ENCODE results near the gene NUP54. TPM values are rescaled to one million over a fixed set of nuclear protein-coding genes. Genes with fewer than 3 reads are reported as not detected.

NUP54 gene
- polyA plus RNA-seq (ENCODE audit: insufficient read length in 4 of 4), result 10 to 100 TPM; 61.7 to 97.9 (median 78.8) TPM

DNA sequence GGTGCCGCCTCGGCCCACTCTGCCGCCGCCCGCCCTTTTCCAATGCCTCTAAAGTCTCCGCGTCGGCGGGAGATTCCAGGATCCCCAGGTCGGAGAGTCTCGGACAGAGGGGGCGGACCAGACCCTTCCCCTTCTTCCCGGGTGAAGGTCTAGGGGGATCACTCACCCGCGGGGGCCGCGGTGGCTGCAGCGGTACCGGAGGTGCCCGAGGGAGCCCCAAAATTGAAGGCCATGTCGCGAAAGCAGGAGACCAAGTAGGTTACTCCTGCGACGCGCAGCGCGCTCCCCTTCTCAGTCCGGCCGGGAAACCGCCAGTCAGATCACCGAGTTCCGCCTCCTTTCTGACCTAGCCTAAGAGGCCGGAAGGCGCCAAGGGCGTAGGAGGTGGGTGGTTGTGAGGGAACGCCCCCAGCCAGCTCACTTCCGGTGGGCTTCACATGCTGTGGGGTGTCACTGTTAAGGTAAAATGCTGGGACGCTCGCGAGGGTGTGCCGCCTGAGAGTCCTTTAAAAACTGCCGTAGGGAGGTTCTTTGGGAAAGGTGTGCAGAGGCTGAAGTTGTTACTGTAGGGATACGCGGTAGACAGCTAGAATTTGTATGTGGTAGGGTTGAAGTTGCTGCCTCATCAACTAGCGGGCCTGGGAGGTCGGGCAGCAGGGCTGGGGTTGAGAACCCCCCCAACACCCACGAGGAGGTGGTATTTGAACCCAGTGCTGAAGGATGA lies at the start of gene NUP54:
Gene NUP54, minus strand, starts transcription at position 256 of the 724 bp plus-strand sequence. Its CDS starts 23 bp downstream, at position 233.
- DNase-seq (ENCODE audit: low read depth in 4 of 4, low spot score in 2 of 4), result peak; percentile 84 to 94 (median 92)

DNA sequence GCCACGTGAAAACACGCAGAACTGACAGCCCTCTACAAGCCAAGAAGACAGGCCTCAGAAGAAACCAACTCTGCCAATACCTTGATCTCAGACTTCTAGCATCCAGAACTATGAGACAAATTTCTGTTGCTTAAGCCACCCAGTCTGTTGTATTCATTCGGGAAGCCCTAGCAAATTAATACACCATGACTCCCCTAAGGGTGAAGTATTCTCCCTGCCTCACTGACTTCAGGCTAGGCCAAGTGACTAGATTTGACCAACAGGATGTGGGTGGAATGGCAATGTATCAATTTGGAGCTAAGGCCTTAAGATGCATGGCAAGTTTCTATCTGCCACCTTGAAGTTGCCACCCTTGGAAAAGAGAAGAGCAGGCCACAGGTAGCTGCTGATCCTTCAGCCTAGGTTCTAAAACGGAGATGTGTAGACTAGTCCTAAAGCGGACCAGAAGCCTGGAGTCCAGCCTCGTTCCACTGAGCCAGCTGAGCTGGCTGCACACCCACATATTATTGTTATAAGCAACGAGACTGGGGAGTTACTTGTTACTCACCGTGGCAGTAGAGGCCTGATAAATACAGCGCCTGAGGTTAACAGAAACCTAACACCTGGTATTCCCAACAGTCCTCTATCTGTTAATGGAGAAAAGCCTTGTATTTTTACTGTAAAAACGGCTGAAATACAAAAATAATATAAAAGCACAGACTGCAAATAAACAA lies 49.0 kb upstream of the NUP54 start:
- no peak for DNase-seq (ENCODE audit: low read depth in 4 of 4, low spot score in 2 of 4)

DNA sequence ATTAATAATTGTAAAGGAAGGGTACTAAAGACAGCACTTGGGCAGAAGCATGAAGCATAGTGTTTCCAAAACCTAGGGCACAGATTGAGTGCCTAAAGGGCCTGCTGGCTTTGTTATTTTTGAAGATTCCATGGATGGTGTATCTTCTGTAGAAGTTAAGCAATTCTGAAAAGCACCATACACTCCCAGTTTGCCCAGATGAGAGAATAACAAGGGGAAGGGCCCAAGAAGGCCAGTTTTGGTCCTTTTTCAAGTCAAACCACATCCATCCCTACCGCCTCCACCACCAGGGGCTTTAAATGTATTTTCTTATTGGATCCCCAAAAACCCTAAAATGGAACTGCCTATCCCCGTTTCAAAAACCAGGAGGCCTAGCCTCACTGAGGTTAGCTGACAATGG lies 48.2 kb upstream of the NUP54 start:
- no peak for DNase-seq (ENCODE audit: low read depth in 4 of 4, low spot score in 2 of 4)

- DNase-seq (ENCODE audit: low read depth in 4 of 4, low spot score in 2 of 4), result no peak
These were observed 47.1 kb upstream of the NUP54 start for GRCh38 chr4:76195326-76195725.

DNA sequence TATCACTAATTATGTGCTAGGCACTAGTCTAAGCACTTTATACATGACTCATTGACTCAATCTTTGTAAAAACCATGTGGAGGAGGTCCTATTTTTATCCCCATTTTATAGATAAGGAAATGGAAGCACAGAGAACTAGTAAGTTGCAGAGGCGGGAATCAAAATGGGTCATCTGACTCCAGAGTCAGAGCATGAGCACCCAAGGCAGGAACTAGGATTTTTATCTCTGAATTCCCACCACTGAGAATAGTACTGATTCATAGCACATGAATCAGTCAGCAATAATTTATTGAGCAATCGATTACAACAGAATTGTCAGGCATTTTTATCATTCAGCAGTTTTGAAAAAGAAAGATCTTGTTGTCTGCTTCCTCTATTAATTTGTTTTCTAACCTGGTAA lies 46.1 kb upstream of the NUP54 start:
- DNase-seq (ENCODE audit: low read depth in 4 of 4, low spot score in 2 of 4), result no peak

- DNase-seq (ENCODE audit: low read depth in 4 of 4, low spot score in 2 of 4), result no peak
These were observed 44.0 kb upstream of the NUP54 start for GRCh38 chr4:76192236-76192635.

DNA sequence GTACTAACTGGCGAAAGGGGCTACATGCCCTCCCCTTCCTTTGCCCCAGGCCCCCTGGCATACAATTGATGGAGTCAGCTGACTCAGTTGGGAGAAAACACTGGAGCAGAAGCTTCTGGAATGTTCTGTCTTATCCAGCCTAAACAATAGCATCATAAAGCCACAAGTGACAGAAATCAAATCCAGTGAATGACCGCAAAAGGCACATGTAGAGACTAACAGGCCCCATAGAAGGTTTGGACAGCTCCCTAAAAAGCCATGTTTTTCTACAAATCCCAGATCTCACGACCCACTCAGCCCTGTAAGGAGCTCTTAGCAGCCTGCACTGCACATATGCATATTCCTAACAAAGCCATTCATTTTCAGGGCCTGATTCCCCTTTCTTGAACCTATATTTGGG lies 40.4 kb upstream of the NUP54 start:
- DNase-seq (ENCODE audit: low read depth in 4 of 4, low spot score in 2 of 4), result no peak

DNA sequence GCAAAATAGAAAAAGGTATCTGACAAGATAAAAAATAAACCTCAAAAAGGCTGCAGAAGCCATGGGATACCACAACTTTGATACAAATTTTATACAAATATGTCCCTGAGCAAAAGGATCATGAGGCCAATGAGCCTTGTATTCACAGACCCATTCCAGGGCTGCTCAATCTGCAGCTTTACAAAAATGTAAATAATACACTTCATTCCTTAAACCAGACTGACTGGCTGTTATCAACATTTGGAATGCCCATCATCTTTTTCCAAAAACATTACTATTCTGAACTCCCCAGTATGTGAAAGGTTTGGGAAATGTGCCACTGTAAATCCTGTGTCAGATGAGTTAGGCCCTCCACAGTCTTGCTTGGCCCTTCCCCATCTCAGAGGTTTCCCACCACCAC lies 40.0 kb upstream of the NUP54 start:
- no peak for DNase-seq (ENCODE audit: low read depth in 4 of 4, low spot score in 2 of 4)

GRCh38 chr4:76187152-76187551 lies 39.0 kb upstream of the NUP54 start:
- DNase-seq (ENCODE audit: low read depth in 4 of 4, low spot score in 2 of 4), result no peak

DNA sequence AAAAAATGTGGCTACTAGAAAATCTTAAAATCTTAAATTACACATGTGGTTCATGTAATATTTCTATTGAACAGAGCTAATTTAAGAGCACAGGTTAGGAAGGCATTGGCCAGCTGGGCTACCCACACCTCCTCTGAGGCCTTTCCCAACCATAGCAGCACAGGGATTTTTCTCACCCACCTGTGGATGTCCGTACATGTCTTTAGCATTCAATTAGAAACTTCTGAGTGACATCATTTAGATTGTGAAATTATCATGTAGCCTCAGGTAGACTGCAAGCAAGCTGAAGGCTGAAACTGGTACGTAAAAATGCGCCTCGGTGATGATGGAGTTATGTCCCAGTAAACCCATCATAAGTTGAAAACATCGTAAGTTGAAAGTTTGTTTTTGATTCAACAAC lies 34.3 kb upstream of the NUP54 start:
- no peak for DNase-seq (ENCODE audit: low read depth in 4 of 4, low spot score in 2 of 4)

DNA sequence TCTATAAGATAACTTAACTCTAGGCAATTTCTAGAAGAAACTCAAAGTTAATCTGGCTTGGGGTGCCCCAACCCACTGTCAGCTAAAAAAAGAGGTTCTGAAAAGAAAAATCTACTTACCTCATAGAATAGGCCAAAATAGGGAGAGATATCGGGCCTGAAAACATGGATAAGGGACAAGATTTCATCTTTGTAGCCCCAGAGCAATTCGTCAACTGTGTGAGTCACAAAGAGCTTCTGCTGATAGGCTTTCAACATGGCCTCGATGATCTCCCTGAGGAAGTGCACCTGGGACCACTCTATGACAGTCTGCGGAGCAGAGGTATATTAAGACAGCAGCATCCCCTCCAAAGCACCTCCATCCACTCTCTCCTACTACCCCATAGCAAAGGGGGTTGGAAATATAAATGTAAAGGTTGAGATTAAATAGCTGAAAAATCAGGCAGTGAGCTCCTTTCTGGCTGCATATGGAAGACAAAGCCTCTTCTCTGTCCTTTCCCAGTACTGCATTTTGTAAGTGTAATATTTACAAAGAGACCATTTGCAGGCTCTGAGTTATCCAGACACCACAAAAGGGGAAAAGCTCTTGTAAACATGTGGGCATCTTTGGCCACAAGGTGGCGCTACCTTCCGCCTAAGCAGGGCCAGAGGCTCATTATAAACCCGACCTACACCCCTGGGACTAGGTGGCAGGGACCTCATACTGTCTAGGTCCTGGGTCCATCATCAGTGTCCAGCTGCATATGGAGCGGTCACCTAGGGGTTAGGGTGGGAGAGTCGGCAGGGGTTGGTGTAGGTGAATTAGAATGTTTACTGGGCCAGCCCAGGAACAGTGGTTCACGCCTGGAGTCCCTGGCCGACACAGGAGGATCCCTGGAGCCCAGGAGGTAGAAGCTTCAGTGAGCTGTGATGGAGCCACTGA lies 31.5 kb upstream of the NUP54 start:
- peak in 2 of 4 donors; percentile 58 to 66 for DNase-seq (ENCODE audit: low read depth in 4 of 4, low spot score in 2 of 4)

- DNase-seq (ENCODE audit: low read depth in 4 of 4, low spot score in 2 of 4), result no peak
These were observed 30.1 kb upstream of the NUP54 start for GRCh38 chr4:76178296-76178695.

DNA sequence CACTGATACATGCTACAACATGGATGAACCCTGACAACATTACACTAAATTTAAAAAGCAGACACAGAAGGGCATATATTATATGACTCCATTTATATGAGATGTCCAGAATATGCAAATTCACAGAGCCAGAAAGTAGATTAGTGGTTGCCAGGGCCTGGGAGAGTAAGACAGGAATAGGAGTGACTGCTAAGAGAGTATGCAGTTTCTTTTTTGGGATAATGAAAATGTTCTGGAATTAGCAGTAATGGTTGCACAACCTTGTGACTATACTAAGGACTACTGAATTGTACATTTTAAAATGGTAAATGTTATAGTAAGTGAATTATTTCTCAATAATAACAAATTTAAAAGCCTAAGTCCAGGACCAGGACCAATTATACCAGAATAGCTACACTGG lies 29.5 kb upstream of the NUP54 start:
- DNase-seq (ENCODE audit: low read depth in 4 of 4, low spot score in 2 of 4), result no peak

DNA sequence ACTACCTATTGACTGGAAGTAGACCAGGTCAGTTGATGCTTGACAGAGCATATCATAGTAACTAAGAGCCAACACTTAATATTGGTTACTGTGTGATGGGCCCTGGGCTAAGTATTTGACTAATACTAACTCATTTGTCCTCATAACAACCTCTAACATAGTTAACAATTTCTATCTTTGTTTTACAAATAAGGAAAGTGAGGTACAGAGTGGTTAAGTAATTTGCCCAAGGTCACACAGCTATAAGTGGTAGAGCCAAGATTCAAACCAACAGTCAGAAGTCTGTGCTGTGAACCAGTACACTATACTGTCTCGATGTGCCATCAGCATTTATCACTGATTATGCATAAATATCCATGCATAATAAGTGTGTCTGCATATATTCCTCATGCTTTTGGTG lies 27.1 kb upstream of the NUP54 start:
- DNase-seq (ENCODE audit: low read depth in 4 of 4, low spot score in 2 of 4), result no peak

GRCh38 chr4:76174216-76174615 lies 26.0 kb upstream of the NUP54 start:
- no peak for DNase-seq (ENCODE audit: low read depth in 4 of 4, low spot score in 2 of 4)

- DNase-seq (ENCODE audit: low read depth in 4 of 4, low spot score in 2 of 4), result no peak
These were observed 20.5 kb upstream of the NUP54 start for GRCh38 chr4:76168688-76169087.

- DNase-seq (ENCODE audit: low read depth in 4 of 4, low spot score in 2 of 4), result no peak
These were observed 18.3 kb upstream of the NUP54 start for GRCh38 chr4:76166480-76166879.

DNA sequence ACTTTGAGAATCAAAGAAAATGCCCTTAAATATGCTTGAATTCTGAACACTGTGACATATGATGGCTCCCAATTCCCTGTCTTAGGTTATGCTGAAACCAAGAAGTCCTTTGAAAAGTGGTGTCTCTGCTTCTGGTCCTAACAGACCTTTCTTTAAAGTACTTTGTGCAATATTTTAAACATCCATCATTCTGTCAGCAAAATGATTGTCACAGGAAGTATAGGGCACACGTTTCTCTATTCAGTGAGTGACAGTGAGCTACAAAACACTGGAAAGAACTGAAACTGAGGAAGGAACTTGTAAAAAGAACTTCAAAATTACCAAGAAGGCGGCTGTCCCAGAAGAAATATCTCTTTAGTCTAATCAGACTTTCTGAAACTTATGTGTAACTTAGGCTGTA lies 12.2 kb upstream of the NUP54 start:
- DNase-seq (ENCODE audit: low read depth in 4 of 4, low spot score in 2 of 4), result no peak

- DNase-seq (ENCODE audit: low read depth in 4 of 4, low spot score in 2 of 4), result no peak
These were observed 8.4 kb upstream of the NUP54 start for GRCh38 chr4:76156635-76157034.

DNA sequence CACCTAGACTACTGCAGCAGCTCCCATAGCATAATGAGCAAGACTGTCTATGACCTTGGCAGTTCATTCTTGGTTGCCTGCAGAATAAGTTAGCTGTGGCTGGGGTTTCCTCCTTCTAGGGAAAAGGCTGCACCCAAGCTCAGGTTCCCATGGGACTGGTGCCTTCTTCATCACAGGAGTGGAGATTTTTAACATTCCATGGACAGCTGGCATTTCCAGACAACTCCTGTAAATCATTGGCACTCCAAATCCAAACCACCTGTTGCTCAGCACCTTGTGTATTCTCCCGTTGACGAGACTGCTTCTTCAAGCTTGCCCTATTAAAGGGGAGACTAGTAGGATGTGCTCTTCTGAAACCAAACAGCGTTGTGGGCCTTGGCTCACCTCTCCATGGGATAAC lies 7.8 kb upstream of the NUP54 start:
- DNase-seq (ENCODE audit: low read depth in 4 of 4, low spot score in 2 of 4), result no peak

GRCh38 chr4:76153356-76153755 lies 5.2 kb upstream of the NUP54 start:
- no peak for DNase-seq (ENCODE audit: low read depth in 4 of 4, low spot score in 2 of 4)

All from left renal cortex interstitium (tissue), 4 donors.